ENCODE measurements around the gene SGK1.
"Not testable (repeated sequence)": the region's sequence is repeated elsewhere in the genome, so short reads cannot be mapped to it uniquely, and the experiment has no call there.

Gene SGK1

GRCh38 chr6:134185277-134185676 lies 132.6 kb downstream of the SGK1 start:
- DNase-seq = no peak

- no peak for DNase-seq
Observed at GRCh38 chr6:134183844-134184243, 134.1 kb downstream of the SGK1 start.

GRCh38 chr6:134182528-134182927 lies 135.4 kb downstream of the SGK1 start:
- peak in 2 of 3 experiments; percentile 61 to 86 for DNase-seq

GRCh38 chr6:134181726-134182125 lies 136.2 kb downstream of the SGK1 start:
- DNase-seq = not testable (repeated sequence)

DNA sequence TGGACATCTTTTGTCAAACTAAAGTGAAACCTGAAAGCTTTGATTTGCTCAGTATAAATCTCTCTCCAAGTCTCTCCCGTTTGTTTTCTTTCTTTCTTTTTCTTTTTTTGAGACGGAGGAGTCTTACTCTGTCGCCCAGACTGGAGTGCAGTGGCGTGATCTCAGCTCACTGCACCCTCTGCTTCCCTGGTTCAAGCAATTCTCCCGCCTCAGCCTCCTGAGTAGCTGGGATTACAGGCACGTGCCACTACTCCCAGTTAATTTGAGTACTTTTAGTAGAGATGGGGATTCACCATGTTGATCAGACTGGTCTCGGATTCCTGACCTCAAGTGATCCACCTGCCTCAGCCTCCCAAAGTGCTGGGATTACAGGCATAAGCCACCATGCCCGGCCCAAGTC lies 136.7 kb downstream of the SGK1 start:
- DNase-seq = not testable (repeated sequence)

GRCh38 chr6:134180540-134180939 lies 137.4 kb downstream of the SGK1 start:
- DNase-seq = not testable (repeated sequence)

DNA sequence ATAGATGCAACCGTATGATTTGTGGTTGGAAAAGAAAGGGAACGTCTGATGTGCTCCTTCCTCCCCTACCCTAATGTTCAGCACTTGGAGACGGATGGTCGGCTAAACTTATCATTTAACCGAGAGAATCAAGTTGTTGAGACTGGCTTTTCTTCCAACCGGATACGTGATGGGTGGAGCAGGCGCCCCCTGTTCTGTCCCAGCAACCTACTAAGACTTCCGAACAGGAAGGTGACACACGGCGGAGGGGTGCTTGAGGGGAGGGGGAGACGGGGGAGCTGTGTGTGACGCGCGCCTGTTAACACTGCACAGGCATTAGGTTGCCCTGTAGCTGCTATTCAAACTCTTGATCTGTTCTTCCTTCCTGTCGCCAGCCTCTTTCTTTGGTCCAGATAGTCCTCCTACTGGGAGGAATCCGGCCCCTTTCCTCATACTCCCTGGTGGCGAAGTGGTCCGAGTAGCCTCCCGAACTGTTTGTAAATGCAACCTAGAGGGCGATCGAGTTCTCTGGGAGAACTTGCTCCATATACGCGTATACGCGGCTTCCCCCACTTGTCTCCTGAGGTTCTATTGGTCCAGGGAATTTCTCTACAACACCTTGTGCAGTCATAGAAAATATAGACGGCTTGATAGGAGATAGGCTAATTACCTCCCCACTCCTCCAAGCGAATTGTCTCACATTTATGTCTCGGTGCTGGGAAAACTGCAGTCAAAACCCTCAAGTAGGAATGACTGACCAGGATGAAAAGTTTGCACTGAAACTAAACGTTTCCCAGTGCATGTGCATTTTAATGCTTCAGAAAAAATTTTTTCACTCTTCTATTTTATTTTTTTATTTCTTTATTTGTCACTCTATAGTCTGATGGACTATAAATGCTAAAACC lies 139.5 kb downstream of the SGK1 start:
- peak in 1 of 3 experiments; percentile 18 for DNase-seq

GRCh38 chr6:134177753-134178160 lies 140.2 kb downstream of the SGK1 start:
- DNase-seq = no peak

GRCh38 chr6:134177236-134177635 lies 140.7 kb downstream of the SGK1 start:
- no peak for DNase-seq

DNA sequence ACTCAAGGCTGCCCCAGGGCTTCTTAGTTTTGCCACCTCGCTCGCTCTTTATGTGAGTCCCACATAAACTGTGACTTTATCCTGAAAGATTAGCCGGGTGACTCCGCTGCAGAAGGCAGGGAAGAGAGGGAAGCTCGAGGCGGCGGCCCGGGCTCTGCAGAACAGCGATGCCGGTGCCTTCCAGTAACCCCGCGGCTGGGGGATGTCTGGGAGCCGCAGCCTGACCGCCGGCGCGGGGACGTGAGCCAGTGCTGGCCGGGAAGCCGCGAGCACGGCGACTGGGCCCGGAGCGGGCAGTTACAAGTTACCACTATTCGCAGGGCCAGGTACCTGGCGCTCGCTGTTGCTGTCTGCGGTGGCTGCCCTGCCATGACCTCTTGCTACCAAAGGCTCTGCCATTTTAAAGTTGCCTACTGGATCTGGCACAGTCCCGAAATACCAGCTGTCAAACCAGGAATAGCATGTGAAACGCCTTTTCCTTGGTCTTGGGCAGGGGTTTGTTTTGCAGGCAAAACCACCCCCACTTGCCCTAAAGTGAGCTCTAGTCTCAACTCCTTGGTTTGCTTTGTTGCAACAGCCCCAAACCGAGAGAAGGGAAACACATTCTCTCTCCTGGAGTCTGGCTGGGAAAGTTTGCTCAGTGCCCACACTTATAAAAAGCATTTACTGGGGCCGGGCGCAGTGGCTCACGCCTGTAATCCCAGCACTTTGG lies 141.5 kb downstream of the SGK1 start:
- no peak for DNase-seq

- DNase-seq = no peak
Observed at GRCh38 chr6:134175532-134176263, 142.2 kb downstream of the SGK1 start.

- DNase-seq = peak; percentile 90 to 97 (median 96)
Observed at GRCh38 chr6:134174672-134175531, 143.0 kb downstream of the SGK1 start.

- DNase-seq = peak; percentile 77 to 94 (median 85)
Observed at GRCh38 chr6:134173936-134174671, 143.8 kb downstream of the SGK1 start.

GRCh38 chr6:134173366-134173725 lies 144.6 kb downstream of the SGK1 start:
- no peak for DNase-seq

- DNase-seq = no peak
Observed at GRCh38 chr6:134172706-134173365, 145.1 kb downstream of the SGK1 start.

DNA sequence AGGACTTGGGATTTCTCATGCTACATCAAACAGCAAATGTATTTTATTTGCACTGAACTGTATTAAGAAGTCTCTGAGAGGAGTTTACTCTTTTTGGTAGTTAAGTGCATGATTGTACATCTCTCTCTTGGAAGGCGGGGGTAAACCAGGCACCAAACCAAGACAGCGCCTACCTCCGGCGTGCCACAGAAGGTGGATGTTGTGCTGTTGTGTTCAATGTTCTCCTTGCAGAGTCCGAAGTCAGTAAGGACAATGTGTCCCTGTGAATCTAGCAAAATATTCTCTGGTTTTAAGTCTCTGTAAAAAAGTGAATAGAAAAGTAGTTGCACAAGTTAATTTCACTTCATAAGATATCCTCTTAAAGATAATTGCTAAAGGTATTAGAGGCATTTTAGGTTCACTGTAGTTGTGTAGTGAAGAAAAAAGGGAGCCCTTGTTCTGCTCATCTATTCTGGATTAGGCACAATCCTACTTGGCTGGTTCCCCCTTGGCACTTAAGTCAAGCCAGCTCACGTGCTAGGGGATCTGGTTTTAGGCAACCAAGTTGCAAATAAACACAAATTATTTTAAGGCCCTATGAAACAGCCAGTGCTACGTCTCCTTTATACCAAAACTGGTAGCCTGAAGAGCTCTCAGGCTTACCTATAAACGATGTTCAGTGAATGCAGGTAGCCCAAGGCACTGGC lies 145.7 kb downstream of the SGK1 start:
- no peak for DNase-seq

DNA sequence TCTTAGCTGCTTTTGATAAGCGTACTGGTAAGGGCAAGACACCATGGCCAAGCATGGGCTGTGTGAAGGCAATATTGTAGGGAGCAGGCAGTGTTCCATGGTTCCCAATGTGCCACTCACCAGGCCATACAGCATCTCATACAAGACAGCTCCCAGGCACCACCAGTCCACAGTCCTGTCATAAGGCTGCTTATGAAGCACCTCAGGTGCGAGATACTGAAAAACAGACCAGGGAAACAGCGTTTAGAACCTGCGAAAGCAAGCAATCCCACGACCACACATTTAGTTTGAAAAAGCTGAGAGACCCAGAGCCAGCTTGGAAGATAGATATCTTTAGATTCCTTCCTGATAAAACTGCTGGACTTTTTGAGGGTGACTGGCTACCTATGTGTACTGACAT lies 146.4 kb downstream of the SGK1 start:
- DNase-seq = no peak

DNA sequence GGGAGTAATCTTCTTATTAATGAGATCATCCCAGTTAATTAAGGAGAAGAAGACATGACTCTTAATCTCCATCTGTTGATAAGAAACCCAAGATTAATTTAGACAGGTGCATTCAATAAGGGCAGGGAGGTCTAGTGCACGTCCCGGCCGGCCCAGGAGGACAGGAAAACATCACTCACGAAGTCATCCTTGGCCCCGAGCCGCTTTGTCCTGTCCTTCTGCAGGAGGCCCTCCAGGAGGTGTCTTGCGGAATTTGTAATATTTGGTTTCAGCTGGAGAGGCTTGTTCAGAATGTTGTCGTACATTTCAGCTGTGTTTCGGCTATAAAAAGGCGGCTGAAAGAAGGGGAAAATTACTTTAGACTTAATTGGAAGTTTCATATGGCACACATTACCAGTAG lies 147.1 kb downstream of the SGK1 start:
- no peak for DNase-seq

DNA sequence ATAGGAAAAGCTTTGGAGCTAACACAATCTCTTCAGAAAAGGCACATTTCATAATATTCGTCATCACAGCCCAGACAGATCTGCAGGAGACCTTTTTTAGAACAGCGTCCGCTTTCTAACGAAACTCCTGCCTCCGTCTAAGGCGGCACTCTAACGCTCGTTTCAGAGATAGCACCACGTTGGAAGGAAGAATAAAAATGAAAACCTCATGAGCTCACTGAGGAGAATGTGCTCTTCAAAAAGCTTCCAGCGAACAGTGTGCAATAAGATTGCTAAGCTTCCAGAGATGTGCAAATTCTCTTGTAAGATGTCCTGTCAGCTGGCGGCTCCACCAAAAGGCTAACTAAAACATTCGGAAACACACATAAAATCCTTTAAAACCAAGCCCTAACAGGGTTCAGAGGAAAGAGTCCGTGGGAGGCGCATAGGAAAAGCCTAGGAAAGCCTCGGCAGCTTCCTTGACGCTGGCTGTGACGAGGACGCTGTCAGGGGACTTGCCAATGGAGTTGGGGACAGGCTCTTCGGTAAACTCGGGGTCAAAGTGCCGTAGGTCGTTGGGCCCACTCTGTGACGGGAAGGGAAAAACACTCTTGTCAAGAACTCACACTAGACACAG lies 147.9 kb downstream of the SGK1 start:
- DNase-seq = no peak

DNA sequence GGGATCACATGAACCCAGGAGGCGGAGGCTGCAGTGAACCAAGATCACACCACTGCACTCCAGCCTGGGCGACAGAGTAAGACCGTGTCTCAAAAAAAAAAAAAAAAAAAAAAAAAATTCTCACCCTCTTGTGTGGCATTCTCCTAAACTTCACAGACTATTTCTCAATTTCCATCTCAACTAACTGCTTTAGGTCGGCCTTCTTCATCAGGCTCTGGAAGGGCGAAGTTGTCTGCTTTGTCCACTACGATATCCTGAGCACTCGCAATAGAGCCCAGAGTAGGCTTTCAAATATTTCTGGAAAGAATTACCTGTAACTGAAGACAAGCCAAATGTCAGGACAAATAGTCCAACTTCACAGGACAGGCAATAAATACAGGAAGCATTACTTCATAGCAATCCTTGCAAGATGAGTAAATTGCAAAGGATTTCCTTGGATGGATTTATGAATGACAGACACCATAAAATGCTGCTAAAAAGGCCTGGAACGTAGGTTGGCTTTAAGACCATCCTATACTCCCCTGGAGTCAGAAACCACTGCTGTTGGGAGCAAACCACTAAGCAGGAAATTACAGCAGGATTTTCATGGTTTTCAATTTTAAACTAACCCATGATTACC lies 149.2 kb downstream of the SGK1 start:
- DNase-seq = no peak

Data from NCI-H1417 (cell line).